CD4-positive, alpha-beta T cell treated with Interleukin-12 subunit alpha and Interleukin-12 subunit beta, for 1 hour (primary cell): ENCODE results near the gene NR4A3.

ENCODE experiments used
- DNase-seq: peaks from one replicate; pipeline ENCODE4 v3.0.0-alpha.2; 2020

NR4A3 gene

GRCh38 chr9:99885747-99886146 is 64.1 kb downstream of the NR4A3 start:
- DNase-seq, result no peak

DNA sequence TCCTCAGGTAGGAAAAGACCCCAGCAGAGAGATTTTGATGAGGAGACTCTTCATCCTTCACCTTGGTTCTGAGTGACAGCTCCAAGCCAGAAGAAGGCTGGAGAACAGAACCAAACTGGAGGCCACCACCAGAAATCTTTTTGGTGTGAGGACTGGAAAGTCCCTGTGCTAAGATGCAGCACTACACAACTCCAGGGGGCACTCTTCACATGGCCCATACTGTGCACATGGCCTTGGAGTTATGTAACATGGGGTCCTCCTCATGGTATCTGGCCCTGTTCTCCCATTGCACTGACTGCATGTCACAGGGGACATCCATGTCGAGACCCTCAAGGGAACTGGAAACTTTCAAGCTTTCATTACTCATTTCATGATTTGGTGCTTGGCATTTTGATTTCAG is 67.4 kb downstream of the NR4A3 start:
- DNase-seq, result no peak

DNA sequence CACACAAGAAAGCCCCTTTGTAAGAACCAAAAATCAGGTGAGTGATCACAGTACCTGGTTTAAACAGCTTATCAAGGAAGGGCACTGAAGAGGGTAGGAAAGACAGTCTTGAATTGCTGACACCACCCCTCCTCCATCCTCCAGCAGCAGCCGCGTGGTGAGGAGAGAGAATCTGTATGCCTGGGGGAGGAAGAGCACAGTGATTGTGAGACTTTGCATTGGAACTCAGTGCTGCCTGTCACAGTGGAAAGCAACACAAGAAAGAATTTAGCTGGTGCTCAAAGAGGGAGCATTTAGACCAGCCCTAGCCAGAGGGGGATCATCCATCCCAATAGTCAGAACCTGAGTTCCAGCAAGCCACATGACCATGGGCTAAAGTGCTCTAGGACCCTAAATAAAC is 73.1 kb downstream of the NR4A3 start:
- no peak for DNase-seq

DNA sequence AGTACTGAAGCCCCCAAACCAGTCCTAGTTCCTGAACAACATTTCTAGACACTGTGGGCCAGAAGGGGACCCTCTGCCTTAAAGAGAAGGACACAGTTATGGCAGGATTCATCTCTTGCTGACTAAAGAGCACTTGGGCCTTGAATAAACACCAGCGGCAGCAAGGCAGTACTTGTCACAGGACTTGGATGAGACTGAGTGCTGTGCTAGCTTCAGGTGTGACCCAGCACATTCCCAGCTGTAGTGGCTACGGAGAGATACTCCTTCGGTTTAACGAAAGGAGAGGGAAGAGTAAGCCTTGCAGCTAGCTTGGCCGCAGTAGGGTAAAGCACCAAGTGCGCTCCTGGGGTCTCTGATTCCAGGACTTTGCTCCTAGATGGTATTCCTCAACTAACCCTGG is 73.8 kb downstream of the NR4A3 start:
- DNase-seq, result no peak

DNA sequence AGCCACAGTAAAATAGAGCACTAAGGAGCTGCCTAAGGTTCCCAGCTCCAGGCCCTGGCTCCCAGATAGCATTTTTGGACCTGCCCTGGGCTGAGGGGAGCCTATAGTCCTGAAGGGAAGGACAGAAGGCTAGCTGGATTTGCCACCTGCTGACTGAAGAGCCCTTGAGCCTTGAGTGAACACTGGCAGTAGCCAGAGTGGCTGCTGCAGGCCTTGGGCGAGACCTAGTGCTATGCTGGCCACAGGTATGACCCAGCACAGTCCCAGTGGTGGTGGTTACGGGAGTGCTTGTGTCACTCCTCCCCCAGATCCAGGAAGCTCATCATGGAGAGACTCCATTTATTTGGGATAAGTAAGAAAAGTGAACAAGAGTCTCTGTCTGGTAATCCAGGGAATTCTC is 74.4 kb downstream of the NR4A3 start:
- no peak for DNase-seq

GRCh38 chr9:99903393-99903792 is 81.7 kb downstream of the NR4A3 start:
- no peak for DNase-seq

DNA sequence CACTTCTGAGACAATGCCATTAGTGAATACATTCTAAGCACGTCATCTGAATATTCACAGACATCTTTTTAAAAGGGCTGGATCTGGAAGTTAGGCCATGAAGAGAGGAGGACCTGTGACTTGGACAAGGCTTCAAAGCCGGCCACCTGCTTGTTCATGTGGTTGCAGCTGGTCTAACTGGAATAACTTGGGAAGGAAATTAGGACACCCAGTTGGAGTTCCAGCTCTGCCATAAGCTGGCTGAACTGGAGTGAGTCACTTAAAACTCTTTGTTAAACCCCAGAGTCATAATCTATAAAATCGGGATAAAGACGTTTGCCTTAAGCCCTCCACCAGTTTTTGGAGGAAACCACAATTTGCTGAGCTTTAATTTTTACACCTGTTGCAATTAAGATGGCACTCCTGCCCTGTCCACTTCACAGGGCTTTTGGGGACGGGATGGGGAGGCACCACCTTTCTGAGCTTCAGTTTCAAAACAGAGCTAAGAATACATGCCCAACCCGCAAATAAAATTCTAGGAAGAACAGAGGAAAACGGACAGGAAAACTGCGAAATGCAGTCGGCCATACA is 84.2 kb downstream of the NR4A3 start:
- DNase-seq, result no peak

- DNase-seq, result peak; percentile 83
These were observed 84.9 kb downstream of the NR4A3 start, which contains the start of gene STX17 for GRCh38 chr9:99906403-99907207. Gene STX17 (plus strand): TSS chr9:99906654. CDS start chr9:99915240, 8,586 bp downstream.

GRCh38 chr9:99907208-99907532 is 85.5 kb downstream of the NR4A3 start:
- DNase-seq, result no peak

DNA sequence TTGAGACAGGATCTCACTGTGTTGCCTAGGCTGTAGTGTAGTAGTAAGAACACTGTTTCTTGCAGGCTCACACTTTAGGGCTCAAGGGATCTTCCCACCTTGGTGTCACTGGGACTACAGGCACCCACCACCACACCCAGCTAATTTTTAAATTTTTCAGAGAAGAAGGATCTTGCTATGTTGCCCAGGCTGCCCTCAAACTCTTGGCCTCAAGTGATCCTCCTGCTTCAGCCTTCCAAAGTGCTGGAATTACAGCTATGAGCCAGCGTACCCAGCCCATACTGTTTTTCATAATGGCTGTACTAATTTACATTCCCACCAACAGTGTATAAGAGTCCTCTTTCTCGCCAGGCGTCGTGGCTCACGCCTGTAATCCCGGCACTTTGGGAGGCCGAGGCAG is 89.9 kb downstream of the NR4A3 start:
- no peak for DNase-seq
